ENCODE measurements around the gene FNIP1. TPM values are rescaled to one million over a fixed set of nuclear protein-coding genes. Genes with fewer than 3 reads are reported as not detected.

FNIP1 gene
- total and polyA plus RNA-seq, 2 of the 8 experiments (the other 6 are each of a cell fraction or from before 2014, with no cell fraction given), result 3.5 to 17.3 TPM

DNA sequence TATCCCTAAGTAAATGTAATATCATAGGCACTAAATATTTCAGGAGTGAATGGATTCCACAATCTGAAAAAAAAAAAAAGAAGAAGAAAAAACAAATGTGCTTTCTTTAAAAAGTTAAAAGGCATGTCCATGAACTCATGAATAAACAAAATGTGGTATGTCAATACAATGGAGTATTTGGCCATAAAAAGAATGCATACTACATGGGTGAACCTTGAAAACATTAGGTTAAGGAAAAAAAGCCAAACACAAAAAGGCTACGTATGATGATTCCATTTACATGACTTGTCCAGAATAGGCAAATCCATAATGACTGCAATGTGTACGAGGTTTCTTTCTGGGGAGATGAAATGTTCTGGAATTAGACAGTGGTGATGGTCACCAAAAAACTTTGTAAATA is 45.3 kb downstream of the FNIP1 start (continued):
- TF ChIP-seq CHD7 (IDR thresholded peaks at IDR 0.05; ENCODE audit: insufficient replicate concordance, low read length) (no peak), CBX8 (IDR thresholded peaks at IDR 0.05; ENCODE audit: borderline replicate concordance, low read depth, low read length) (no peak), POLR2A (IDR thresholded peaks at IDR 0.05; ENCODE audit: control extremely low read depth in 1 of 2, low read depth in 2 of 2, low read length in 2 of 2) (no peak)
